H1 (cell line): ENCODE results near the gene CD79A. TPM values are rescaled to one million over a fixed set of nuclear protein-coding genes. Genes with fewer than 3 reads are reported as not detected.

Experiments
- CTCF ChIA-PET: fragments of 300-600 bp; sonication (Branson Sonifier 250); formaldehyde crosslinking; loops from one replicate; lab custom pipeline; 2021; ENCODE audit not compliant: partially characterized antibody; lab: Charles Lee
- POLR2A ChIA-PET: fragments of 300-600 bp; sonication (Branson Sonifier 250); formaldehyde crosslinking; loops from one replicate; lab custom pipeline; 2021; ENCODE audit warnings: inconsistent platforms; ENCODE audit not compliant: partially characterized antibody; lab: Charles Lee
- DNase-seq, 2 experiments: peaks; one replicate each; pipeline versions ENCODE4 v3.0.0 to v3.0.0-alpha.2; 2010 to 2022; ENCODE audit warnings: low spot score in 2 of 2, low read depth in 1 of 2, mixed read lengths in 1 of 2
- FAIRE-seq: peaks from 2 replicates; lab custom pipeline; 2011; peaks lifted over from hg19 to GRCh38; lab: Jason Lieb, UNC
- H2AFZ ChIP-seq: 2 replicates; pipeline ENCODE4 v1.8.1; 2012; ENCODE audit warnings: low read length, inconsistent platforms
- H2AK5ac ChIP-seq: 2 replicates; pipeline ENCODE4 v1.6.1; 2013; ENCODE audit warnings: low read depth, low read length
- H2BK120ac ChIP-seq: replicated peaks from 2 replicates; pipeline ENCODE3; 2013; ENCODE audit warnings: low read depth, low read length, inconsistent platforms
- H2BK12ac ChIP-seq: 2 replicates; pipeline ENCODE4 v1.6.1; 2013; ENCODE audit warnings: low read depth, low read length
- H2BK15ac ChIP-seq: 2 replicates; pipeline ENCODE4 v1.6.1; 2013; ENCODE audit warnings: low read length
- H2BK20ac ChIP-seq: 2 replicates; pipeline ENCODE4 v1.6.1; 2013; ENCODE audit warnings: low read length
- H2BK5ac ChIP-seq: 2 replicates; pipeline ENCODE4 v1.6.1; 2013; ENCODE audit warnings: low read depth, low read length
- H3K14ac ChIP-seq: 2 replicates; pipeline ENCODE4 v1.6.1; 2013; ENCODE audit warnings: inconsistent platforms; ENCODE audit not compliant: insufficient read length
- H3K18ac ChIP-seq: 2 replicates; pipeline ENCODE4 v1.6.1; 2013; ENCODE audit warnings: low read length; ENCODE audit errors: extremely low read depth
- H3K23ac ChIP-seq: 2 replicates; pipeline ENCODE4 v1.6.1; 2013; ENCODE audit warnings: inconsistent platforms; ENCODE audit not compliant: insufficient read length
- H3K23me2 ChIP-seq: 2 replicates; pipeline ENCODE4 v1.6.1; 2013; ENCODE audit warnings: low read depth, low read length
- H3K27ac ChIP-seq: 2 replicates; pipeline ENCODE4 v1.6.1; 2011; ENCODE audit warnings: low read depth, low read length, inconsistent platforms
- H3K27me3 ChIP-seq, 4 experiments: replicated peaks in 1 of 4; 1 replicate in 1 of 4; 2 replicates in 3 of 4; pipeline versions ENCODE4 v1.6.1 to v1.8.1; 2011 to 2013; ENCODE audit warnings: low read length in 3 of 4, mild to moderate bottlenecking in 3 of 4, inconsistent platforms in 2 of 4, mixed read lengths in 2 of 4, moderate library complexity in 1 of 4; ENCODE audit not compliant: control insufficient read depth in 3 of 4, insufficient read depth in 3 of 4; ENCODE audit errors: extremely low read depth in 1 of 4
- H3K36me3 ChIP-seq, 4 experiments: 2 replicates each; pipeline versions ENCODE4 v1.6.1 to v1.8.1; 2011 to 2013; ENCODE audit warnings: mild to moderate bottlenecking in 4 of 4, low read length in 3 of 4, moderate library complexity in 2 of 4, control low read depth in 1 of 4, inconsistent platforms in 1 of 4; ENCODE audit not compliant: insufficient read depth in 4 of 4, control insufficient read depth in 2 of 4
- H3K4ac ChIP-seq: replicated peaks from 2 replicates; pipeline ENCODE3; 2013; ENCODE audit warnings: low read length, low read depth, mixed read lengths, inconsistent platforms; ENCODE audit not compliant: insufficient read length
- H3K4me1 ChIP-seq, 4 experiments: replicated peaks in 1 of 4; 1 replicate in 1 of 4; 2 replicates in 3 of 4; pipeline versions ENCODE4 v1.6.1 to v1.8.1; 2011 to 2013; ENCODE audit warnings: low read length in 3 of 4, inconsistent platforms in 2 of 4, mixed read lengths in 1 of 4; ENCODE audit not compliant: insufficient read depth in 4 of 4, control insufficient read depth in 3 of 4
- H3K4me2 ChIP-seq, 2 experiments: 2 replicates each; pipeline versions ENCODE4 v1.6.1 to v1.8.1; 2011 to 2013; ENCODE audit warnings: low read depth in 2 of 2, low read length in 2 of 2, control low read depth in 1 of 2, inconsistent platforms in 1 of 2, mild to moderate bottlenecking in 1 of 2; ENCODE audit not compliant: insufficient read depth in 1 of 2
- H3K4me3 ChIP-seq, 4 experiments: fragments of 200-600, 300-600 bp in 1 of 4; sonication (generic), shearing (Covaris generic), sonication (Bioruptor Twin) in 1 of 4; 2 replicates each; pipeline versions ENCODE4 v1.5.1 to v1.8.1; 2011 to 2016; ENCODE audit warnings: low read length in 4 of 4, low read depth in 3 of 4, control low read depth in 2 of 4, inconsistent platforms in 2 of 4, mild to moderate bottlenecking in 2 of 4, mixed read lengths in 1 of 4, moderate library complexity in 1 of 4; ENCODE audit not compliant: insufficient read depth in 2 of 4; ENCODE audit errors: extremely low read depth in 1 of 4
- H3K56ac ChIP-seq: replicated peaks from 2 replicates; pipeline ENCODE3; 2013; ENCODE audit warnings: low read depth, mild to moderate bottlenecking, mixed read lengths, low read length, inconsistent platforms; ENCODE audit not compliant: insufficient read length
- H3K79me1 ChIP-seq: 2 replicates; pipeline ENCODE4 v1.6.1; 2013; ENCODE audit warnings: low read depth, low read length, control low read depth
- H3K79me2 ChIP-seq, 2 experiments: 2 replicates each; pipeline versions ENCODE4 v1.6.1 to v1.8.1; 2012 to 2013; ENCODE audit warnings: low read length in 2 of 2, mild to moderate bottlenecking in 2 of 2, inconsistent platforms in 1 of 2; ENCODE audit not compliant: insufficient read depth in 2 of 2, control insufficient read depth in 1 of 2
- H3K9ac ChIP-seq, 4 experiments: replicated peaks in 1 of 4; 1 replicate in 1 of 4; 2 replicates in 3 of 4; pipeline versions ENCODE4 v1.6.1 to v1.8.1; 2011 to 2013; ENCODE audit warnings: low read depth in 3 of 4, low read length in 3 of 4, control low read depth in 2 of 4, mild to moderate bottlenecking in 2 of 4, moderate library complexity in 2 of 4, inconsistent platforms in 1 of 4; ENCODE audit errors: extremely low read depth in 1 of 4
- H3K9me3 ChIP-seq, 2 experiments: 2 replicates each; pipeline versions ENCODE4 v1.6.1 to v1.8.1; 2012 to 2013; ENCODE audit warnings: mild to moderate bottlenecking in 2 of 2, moderate library complexity in 2 of 2, control low read depth in 1 of 2, inconsistent platforms in 1 of 2, low read depth in 1 of 2, low read length in 1 of 2, mixed read lengths in 1 of 2; ENCODE audit not compliant: insufficient read depth in 2 of 2
- H4K20me1 ChIP-seq, 2 experiments: replicated peaks in 1 of 2; 2 replicates each; pipeline versions ENCODE3 to v1.8.1; 2011 to 2013; ENCODE audit warnings: inconsistent platforms in 2 of 2, low read length in 2 of 2, mild to moderate bottlenecking in 1 of 2; ENCODE audit not compliant: insufficient read depth in 2 of 2, control insufficient read depth in 1 of 2
- H4K5ac ChIP-seq: 2 replicates; pipeline ENCODE4 v1.6.1; 2013; ENCODE audit warnings: low read length, low read depth, mixed read lengths, inconsistent platforms; ENCODE audit not compliant: insufficient read length
- H4K8ac ChIP-seq: 2 replicates; pipeline ENCODE4 v1.8.0; 2013; ENCODE audit warnings: mild to moderate bottlenecking, moderate library complexity, low read length, inconsistent platforms; ENCODE audit not compliant: insufficient read depth; ENCODE audit errors: extremely low read depth
- H4K91ac ChIP-seq: replicated peaks from 2 replicates; pipeline ENCODE3; 2013; ENCODE audit warnings: low read length, mixed read lengths, inconsistent platforms; ENCODE audit not compliant: insufficient read length
- EP300 ChIP-seq, 2 experiments: IDR thresholded peaks; 1 replicate in 1 of 2; 2 replicates in 1 of 2; pipeline ENCODE4 v1.6.1; 2011 to 2012; ENCODE audit warnings: low read depth in 2 of 2, low read length in 2 of 2, mild to moderate bottlenecking in 2 of 2, borderline replicate concordance in 1 of 2, inconsistent platforms in 1 of 2, moderate library complexity in 1 of 2
- EZH2 ChIP-seq: fragments of 200-600 bp; sonication (generic); IDR thresholded peaks from 2 replicates; pipeline ENCODE4 v1.7.1; 2012; ENCODE audit warnings: low read depth, mild to moderate bottlenecking, moderate library complexity, low read length, inconsistent platforms; ENCODE audit not compliant: severe bottlenecking
- HDAC2 ChIP-seq, 2 experiments: fragments of 300-600 bp in 1 of 2; sonication (generic) in 1 of 2; IDR thresholded peaks; 2 replicates each; pipeline ENCODE4 v1.6.1; 2011 to 2012; ENCODE audit warnings: low read depth in 2 of 2, low read length in 2 of 2, mild to moderate bottlenecking in 2 of 2, moderate library complexity in 2 of 2, borderline replicate concordance in 1 of 2, inconsistent platforms in 1 of 2
- NANOG ChIP-seq: IDR thresholded peaks from 2 replicates; pipeline ENCODE4 v1.6.1; 2011; ENCODE audit warnings: low read length, low read depth, mild to moderate bottlenecking, inconsistent platforms; ENCODE audit not compliant: insufficient read depth, poor library complexity, severe bottlenecking
- SUZ12 ChIP-seq: fragments of 200-600 bp; sonication (generic); IDR thresholded peaks from 2 replicates; pipeline ENCODE4 v1.6.1; 2012; ENCODE audit warnings: mild to moderate bottlenecking, inconsistent platforms, low read length, moderate library complexity, mixed read lengths
- TAF1 ChIP-seq: IDR thresholded peaks from 2 replicates; pipeline ENCODE4 v1.6.1; 2011; ENCODE audit warnings: mild to moderate bottlenecking, low read depth, low read length
- WGBS, 2 experiments: shearing (Covaris generic) in 1 of 2; methylation state at CpG; one replicate each; pipeline versions ENCODE4 v1.1.6 to v1.1.7; 2013 to 2015; ENCODE audit warnings: low lambda C conversion rate in 2 of 2, mixed read lengths in 2 of 2, inconsistent platforms in 1 of 2, low coverage in 1 of 2, missing lambda C conversion rate in 1 of 2; ENCODE audit not compliant: insufficient replicate concordance in 2 of 2, insufficient coverage in 1 of 2, insufficient read length in 1 of 2; ENCODE audit errors: extremely low coverage in 1 of 2, missing lambda C conversion rate in 1 of 2; 5-methylcytosine and 5-hydroxymethylcytosine counted together
- polyA plus RNA-seq, 7 experiments: library from polyadenylated mRNA; depleted of rRNA in 3 of 7; stranded (reverse) in 5 of 7; unstranded in 2 of 7; fragments of >200 nt in 5 of 7; fragments of 200-250 nt in 2 of 7; gene quantifications; 1 replicate in 5 of 7; 2 replicates in 1 of 7; 4 replicates in 1 of 7; pipeline versions ENCODE4 v1.2.1 to v1.2.3, GENCODE V29; 2011 to 2013; ENCODE audit warnings: missing spikeins in 2 of 7, mixed read lengths in 2 of 7
- total RNA-seq: library from RNA; stranded (reverse); fragmentation: NEBNext Ultra II Directional; extraction: Animal tissue kit (Norgen Biotek cat#: 25700); gene quantifications from 2 replicates; pipeline ENCODE4 v1.2.1, GENCODE V29; 2021
- TF ChIP-seq, protein P1 (sequence below): IDR thresholded peaks from 2 replicates; pipeline ENCODE4 v1.6.1; 2011; ENCODE audit warnings: low read depth, mild to moderate bottlenecking, low read length; ENCODE audit not compliant: insufficient read depth
- TF ChIP-seq, protein P2 (sequence below): IDR thresholded peaks from 2 replicates; pipeline ENCODE4 v1.6.1; 2012; ENCODE audit warnings: inconsistent platforms

The CD79A gene
- total and polyA plus RNA-seq, 2 of the 8 experiments (the other 6 are each of a cell fraction or from before 2014, with no cell fraction given): 0.54 to 0.77 TPM

DNA sequence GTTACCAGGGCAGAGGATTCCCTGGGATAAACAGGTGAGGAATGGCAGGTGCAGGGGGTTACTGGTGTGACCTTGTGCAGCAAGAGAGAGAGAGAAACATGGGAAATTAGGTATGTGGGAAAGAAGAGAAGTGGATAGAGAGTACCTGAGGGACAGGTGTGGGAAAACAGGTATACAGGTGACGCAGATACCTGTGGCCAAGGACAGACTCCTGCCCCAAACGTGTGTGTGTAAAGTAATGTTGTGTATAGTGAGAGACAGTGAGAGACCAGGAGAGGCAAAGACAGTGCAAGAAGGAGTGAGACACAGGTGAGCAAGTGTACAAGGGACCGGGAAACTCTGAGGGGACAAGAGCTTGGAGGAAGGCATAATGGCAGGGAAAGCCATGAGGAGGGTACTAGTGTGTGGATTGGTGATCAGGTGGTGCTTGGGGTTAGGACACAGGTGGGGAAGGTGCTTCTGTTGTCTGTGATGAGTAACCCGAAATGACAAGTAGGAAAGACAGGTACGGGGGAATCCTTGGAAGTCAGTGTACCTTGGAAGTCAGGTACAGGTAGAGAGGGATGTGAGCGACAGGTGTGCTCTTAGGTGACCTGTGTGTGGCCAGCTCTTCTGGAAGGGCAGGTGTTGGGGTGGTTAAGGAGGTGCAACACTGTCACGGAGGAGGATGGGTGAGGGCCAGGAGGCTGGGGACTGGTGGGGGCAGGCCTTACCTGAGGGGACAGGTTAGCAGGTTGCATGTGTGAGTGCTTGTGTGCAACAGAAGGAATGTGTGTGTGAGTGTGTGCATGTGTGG, 48.3 kb downstream of the CD79A start:
- peaks cover 8 to 28% of the 10 kb centered on the region in 2 experiments for H4K20me1 ChIP-seq
- no peak overlapping the region for H4K5ac ChIP-seq
- no peaks in the 10 kb centered on the region for H3K79me2 ChIP-seq
- CTCF ChIA-PET: interaction anchor here (0.5 to 1.3 kb wide), 5 partner anchors 9 to 417 kb away, joined by 3 to 5 read pairs (median 3); no protein-coding TSS in a partner anchor
- no peak overlapping the region for H3K27ac ChIP-seq
- H2BK20ac ChIP-seq: peak overlapping the region; percentile 97; the same call in 1 of the 2 replicates
- no peak overlapping the region for H3K4ac ChIP-seq
- H3K9ac ChIP-seq: peak overlapping the region in 1 of 4 experiments; percentile 8; a peak in 1 of 7 replicates
- H3K4me1 ChIP-seq: peaks cover 6 to 20% (median 16%) of the 10 kb centered on the region in 4 experiments
- peak overlapping the region; percentile 84; the same call in 1 of the 2 replicates for H2BK12ac ChIP-seq
- no peak overlapping the region for H3K14ac ChIP-seq
- H2BK15ac ChIP-seq: peak overlapping the region; percentile 83; the same call in 1 of the 2 replicates
- H2AFZ ChIP-seq: no peak overlapping the region
- no peak overlapping the region for H3K23ac ChIP-seq
- H3K27me3 ChIP-seq: peaks cover 95 to 99% (median 96%) of the 10 kb centered on the region in 4 experiments
- H3K4me3 ChIP-seq: no peak overlapping the region
- no peak overlapping the region for H4K8ac ChIP-seq
- H3K4me2 ChIP-seq: no peak overlapping the region
- peaks cover 10% of the 10 kb centered on the region for H3K23me2 ChIP-seq
- H3K18ac ChIP-seq: no peak overlapping the region
- H2AK5ac ChIP-seq: 0 out of 2 replicates have a peak overlapping the region, but pooled peaks have one; percentile 46
- no peaks in the 10 kb centered on the region for H3K79me1 ChIP-seq
- H3K9me3 ChIP-seq: no peaks in the 10 kb centered on the region
- WGBS, 2 experiments: 50% methylated on average over 7 of the region's 7 CpGs; no CpG with 5 or more reads in 1 of the 2 experiments
- H3K56ac ChIP-seq: no peak overlapping the region
- POLR2A ChIA-PET: interaction anchor here (0.5 to 1.5 kb wide), 6 partner anchors 13 to 61 kb away, joined by 3 to 5 read pairs (median 4); no protein-coding TSS in a partner anchor
- no peak for FAIRE-seq
- no peak overlapping the region for H2BK120ac ChIP-seq
- H4K91ac ChIP-seq: no peak overlapping the region
- no peaks in the 10 kb centered on the region for H3K36me3 ChIP-seq
- no peak for DNase-seq
- no peak overlapping the region for H2BK5ac ChIP-seq
- TF ChIP-seq EP300 (IDR thresholded peaks at IDR 0.05; ENCODE audit: borderline replicate concordance in 1 of 2, low read depth in 2 of 2, low read length in 2 of 2) (no peak), SUZ12 (peak; percentile 18; the same call in 1 of the 2 replicates), NANOG (no peak), HDAC2 (IDR thresholded peaks at IDR 0.05; ENCODE audit: borderline replicate concordance in 1 of 2, low read depth in 2 of 2, low read length in 2 of 2) (no peak), EZH2 (peak; percentile 34), TAF1 (no peak)
- TF ChIP-seq, protein P1, sequence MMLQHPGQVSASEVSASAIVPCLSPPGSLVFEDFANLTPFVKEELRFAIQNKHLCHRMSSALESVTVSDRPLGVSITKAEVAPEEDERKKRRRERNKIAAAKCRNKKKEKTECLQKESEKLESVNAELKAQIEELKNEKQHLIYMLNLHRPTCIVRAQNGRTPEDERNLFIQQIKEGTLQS: no peak
- TF ChIP-seq, protein P2, sequence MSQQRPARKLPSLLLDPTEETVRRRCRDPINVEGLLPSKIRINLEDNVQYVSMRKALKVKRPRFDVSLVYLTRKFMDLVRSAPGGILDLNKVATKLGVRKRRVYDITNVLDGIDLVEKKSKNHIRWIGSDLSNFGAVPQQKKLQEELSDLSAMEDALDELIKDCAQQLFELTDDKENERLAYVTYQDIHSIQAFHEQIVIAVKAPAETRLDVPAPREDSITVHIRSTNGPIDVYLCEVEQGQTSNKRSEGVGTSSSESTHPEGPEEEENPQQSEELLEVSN: no peak
